GM19455 (cell line): ENCODE data around the gene TCFL5.

Experiments
- ATAC-seq: cut with Tn5 transposase; IDR thresholded peaks from one replicate; pipeline ENCODE4 v1.9.1; 2021; ENCODE audit not compliant: unreplicated experiment

The TCFL5 gene

GRCh38 chr20:62824476-62825332 is 36.9 kb downstream of the TCFL5 start:
- ATAC-seq = no peak

- ATAC-seq = no peak
Observed at GRCh38 chr20:62823688-62824475, 37.7 kb downstream of the TCFL5 start.

GRCh38 chr20:62822788-62823651 is 38.6 kb downstream of the TCFL5 start:
- no peak for ATAC-seq

- ATAC-seq = no peak
Observed at GRCh38 chr20:62822239-62822787, 39.3 kb downstream of the TCFL5 start.

GRCh38 chr20:62821726-62822210 is 39.9 kb downstream of the TCFL5 start:
- no peak for ATAC-seq

- ATAC-seq = no peak
Observed at GRCh38 chr20:62820962-62821725, 40.5 kb downstream of the TCFL5 start.

GRCh38 chr20:62820208-62820961 is 41.2 kb downstream of the TCFL5 start:
- no peak for ATAC-seq

GRCh38 chr20:62819494-62820174 is 42.0 kb downstream of the TCFL5 start:
- ATAC-seq = no peak

- ATAC-seq = no peak
Observed at GRCh38 chr20:62818592-62819493, 42.8 kb downstream of the TCFL5 start.

GRCh38 chr20:62817975-62818591 is 43.5 kb downstream of the TCFL5 start:
- ATAC-seq = no peak

- no peak for ATAC-seq
Observed at GRCh38 chr20:62816884-62817873, 44.4 kb downstream of the TCFL5 start, which contains the start of gene COL9A3. Gene COL9A3, plus strand, starts transcription at chr20:62817050. Its CDS starts 15 bp downstream, at chr20:62817065.

GRCh38 chr20:62816031-62816883 is 45.4 kb downstream of the TCFL5 start:
- no peak for ATAC-seq

- ATAC-seq = no peak
Observed at GRCh38 chr20:62815066-62815991, 46.3 kb downstream of the TCFL5 start.

- ATAC-seq = no peak
Observed at GRCh38 chr20:62814709-62815065, 46.9 kb downstream of the TCFL5 start.
